Fibroblast of lung (primary cell): ENCODE results near the gene GHRHR.

Source experiments
- CTCF ChIP-seq, 2 donors: IDR thresholded peaks in 1 of 2; conservative IDR thresholded peaks in 1 of 2; 1 replicate in 1 of 2; 2 replicates in 1 of 2; pipeline ENCODE4 v1.5.1; 2011 to 2012; ENCODE audit warnings: low read length in 2 of 2, control low read depth in 1 of 2, inconsistent platforms in 1 of 2, low read depth in 1 of 2, mild to moderate bottlenecking in 1 of 2
- EZH2 ChIP-seq: IDR thresholded peaks from 2 replicates; pipeline ENCODE4 v1.5.1; 2012; ENCODE audit warnings: low read length, control low read depth, mild to moderate bottlenecking; ENCODE audit errors: missing control alignments

DNA sequence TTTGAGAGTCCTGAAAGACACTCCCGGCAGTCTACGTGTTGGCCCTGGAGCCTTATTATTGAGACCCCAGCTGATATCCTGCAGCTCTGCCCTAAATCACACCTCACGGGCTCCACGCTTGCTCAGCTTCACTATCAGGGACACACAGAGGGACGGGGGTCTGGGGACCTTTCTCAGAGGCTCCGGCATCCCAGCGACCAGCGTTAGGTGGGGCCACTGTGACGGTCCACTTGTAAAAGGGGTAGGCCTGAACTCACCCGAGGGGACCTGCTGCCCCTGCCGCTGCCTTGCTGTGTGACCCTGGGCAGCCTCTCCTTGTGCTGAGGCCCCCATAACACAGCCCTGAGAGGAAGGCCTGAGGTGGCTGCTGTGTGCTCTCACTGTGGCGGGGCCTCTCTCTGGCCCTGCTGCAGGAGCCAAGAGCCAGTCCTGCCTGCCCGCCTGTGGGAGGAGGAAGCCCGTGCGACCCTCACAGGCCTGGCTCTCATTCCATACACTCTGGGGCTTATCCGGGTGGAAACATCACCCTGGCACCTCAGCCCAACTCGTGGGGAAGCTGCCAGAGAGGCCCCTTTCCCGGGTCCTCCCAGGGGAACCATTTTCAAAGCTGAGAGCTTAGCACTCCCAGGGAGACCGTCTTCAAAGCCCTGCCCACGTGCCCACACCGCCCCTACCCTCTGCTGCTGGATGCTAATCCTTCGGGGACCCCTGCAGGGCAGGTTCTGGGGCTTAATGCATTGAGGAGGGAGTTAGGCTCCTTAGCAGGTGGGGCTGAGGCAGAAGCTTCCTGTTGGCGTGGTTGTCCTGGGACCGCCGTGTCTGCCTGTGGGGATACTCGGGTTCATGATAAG is 30.4 kb upstream of the GHRHR start:
- no peak for TF ChIP-seq CTCF (conservative IDR thresholded peaks at IDR 0.05 in 1 of 2, IDR thresholded peaks at IDR 0.05 in 1 of 2; ENCODE audit: low read depth in 1 of 2, low read length in 2 of 2)
- no peak for TF ChIP-seq EZH2
